ENCODE measurements around the gene RCBTB1.

- TF ChIP-seq CTCF (IDR thresholded peaks at IDR 0.05) (no peak), POLR2A (IDR thresholded peaks at IDR 0.05) (peak in 1 of 2 donors; percentile 19)
Observed at GRCh38 chr13:49627831-49628652, 42.7 kb upstream of the RCBTB1 start, which contains the start of gene ARL11.
